Esophagus muscularis mucosa (tissue), 4 donors: ENCODE results near the gene SIKE1.
"Not testable (repeated sequence)": the region's sequence is repeated elsewhere in the genome, so short reads cannot be mapped to it uniquely, and the experiment has no call there.

Experiments used
- EP300 ChIP-seq: sonication (generic); formaldehyde crosslinking; IDR thresholded peaks from one replicate; pipeline ENCODE4 v1.6.1; 2017; ENCODE audit warnings: antibody characterized with exemption
- POLR2A ChIP-seq: fragments of 450-650 bp; IDR thresholded peaks from one replicate; pipeline ENCODE4 v1.6.1; 2017; ENCODE audit warnings: antibody characterized with exemption, moderate library complexity, mild to moderate bottlenecking, low read depth
- POLR2AphosphoS5 ChIP-seq, 2 donors: sonication (generic); formaldehyde crosslinking; IDR thresholded peaks; one replicate each; pipeline ENCODE4 v1.6.1; 2017; ENCODE audit warnings: antibody characterized with exemption in 2 of 2
- TF ChIP-seq, protein P1 (sequence below), 3 experiments: fragments of 200-600 bp in 2 of 3; fragments of 450-650 bp in 1 of 3; sonication (generic) in 2 of 3; IDR thresholded peaks; one replicate each; pipeline ENCODE4 v1.5.1; 2017 to 2019; ENCODE audit warnings: antibody characterized with exemption in 3 of 3, mild to moderate bottlenecking in 2 of 3, moderate library complexity in 1 of 3

DNA sequence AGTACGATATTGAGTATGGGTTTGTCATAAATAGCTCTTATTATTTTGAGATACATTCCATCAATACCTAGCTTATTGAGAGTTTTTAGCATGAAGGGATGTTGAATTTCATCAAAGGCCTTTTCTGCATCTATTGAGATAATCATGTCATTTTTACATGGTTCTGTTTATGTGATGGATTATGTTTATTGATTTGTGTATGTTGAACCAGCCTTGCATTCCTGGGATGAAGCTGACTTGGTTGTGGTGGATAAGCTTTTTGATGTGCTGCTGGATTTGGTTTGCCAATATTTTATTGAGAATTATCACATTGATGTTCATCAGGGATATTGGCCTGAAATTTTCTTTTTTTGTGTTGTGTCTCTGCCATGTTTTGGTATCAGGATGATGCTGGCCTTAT, 6.0 kb upstream of the SIKE1 start:
- TF ChIP-seq, protein P1, sequence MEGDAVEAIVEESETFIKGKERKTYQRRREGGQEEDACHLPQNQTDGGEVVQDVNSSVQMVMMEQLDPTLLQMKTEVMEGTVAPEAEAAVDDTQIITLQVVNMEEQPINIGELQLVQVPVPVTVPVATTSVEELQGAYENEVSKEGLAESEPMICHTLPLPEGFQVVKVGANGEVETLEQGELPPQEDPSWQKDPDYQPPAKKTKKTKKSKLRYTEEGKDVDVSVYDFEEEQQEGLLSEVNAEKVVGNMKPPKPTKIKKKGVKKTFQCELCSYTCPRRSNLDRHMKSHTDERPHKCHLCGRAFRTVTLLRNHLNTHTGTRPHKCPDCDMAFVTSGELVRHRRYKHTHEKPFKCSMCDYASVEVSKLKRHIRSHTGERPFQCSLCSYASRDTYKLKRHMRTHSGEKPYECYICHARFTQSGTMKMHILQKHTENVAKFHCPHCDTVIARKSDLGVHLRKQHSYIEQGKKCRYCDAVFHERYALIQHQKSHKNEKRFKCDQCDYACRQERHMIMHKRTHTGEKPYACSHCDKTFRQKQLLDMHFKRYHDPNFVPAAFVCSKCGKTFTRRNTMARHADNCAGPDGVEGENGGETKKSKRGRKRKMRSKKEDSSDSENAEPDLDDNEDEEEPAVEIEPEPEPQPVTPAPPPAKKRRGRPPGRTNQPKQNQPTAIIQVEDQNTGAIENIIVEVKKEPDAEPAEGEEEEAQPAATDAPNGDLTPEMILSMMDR (IDR thresholded peaks at IDR 0.05) = not testable (repeated sequence)
- TF ChIP-seq POLR2AphosphoS5 (IDR thresholded peaks at IDR 0.05); POLR2A; EP300: not testable (repeated sequence)
